C1 segment of cervical spinal cord (tissue), 14 donors: ENCODE results near the gene LCK.
"Not testable (repeated sequence)": the region's sequence is repeated elsewhere in the genome, so short reads cannot be mapped to it uniquely, and the experiment has no call there.

ENCODE experiments used
- DNase-seq, 14 donors: peaks; one replicate each; lab custom pipeline; 2025; lab: John Stamatoyannopoulos, UW

The LCK gene

DNA sequence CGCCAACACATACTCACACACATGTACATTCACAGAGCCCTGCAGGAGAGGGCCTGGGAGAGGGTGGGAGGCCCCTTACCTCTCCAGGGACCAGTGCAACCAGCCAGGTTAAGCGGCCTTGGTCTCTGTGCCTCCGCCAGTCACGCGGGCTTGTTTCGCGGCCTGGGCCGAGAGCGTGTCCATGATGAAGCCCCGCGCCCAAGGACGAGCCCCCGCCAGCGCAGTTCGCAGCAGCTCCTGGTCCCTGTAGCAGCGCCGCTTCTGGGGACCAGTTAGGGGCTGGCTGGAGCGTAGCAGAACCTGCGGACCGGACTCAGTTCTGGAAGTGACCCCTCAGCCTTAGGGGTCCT lies 11.3 kb upstream of the LCK start:
- peak in 1 of 14 donors; percentile 8 for DNase-seq

DNA sequence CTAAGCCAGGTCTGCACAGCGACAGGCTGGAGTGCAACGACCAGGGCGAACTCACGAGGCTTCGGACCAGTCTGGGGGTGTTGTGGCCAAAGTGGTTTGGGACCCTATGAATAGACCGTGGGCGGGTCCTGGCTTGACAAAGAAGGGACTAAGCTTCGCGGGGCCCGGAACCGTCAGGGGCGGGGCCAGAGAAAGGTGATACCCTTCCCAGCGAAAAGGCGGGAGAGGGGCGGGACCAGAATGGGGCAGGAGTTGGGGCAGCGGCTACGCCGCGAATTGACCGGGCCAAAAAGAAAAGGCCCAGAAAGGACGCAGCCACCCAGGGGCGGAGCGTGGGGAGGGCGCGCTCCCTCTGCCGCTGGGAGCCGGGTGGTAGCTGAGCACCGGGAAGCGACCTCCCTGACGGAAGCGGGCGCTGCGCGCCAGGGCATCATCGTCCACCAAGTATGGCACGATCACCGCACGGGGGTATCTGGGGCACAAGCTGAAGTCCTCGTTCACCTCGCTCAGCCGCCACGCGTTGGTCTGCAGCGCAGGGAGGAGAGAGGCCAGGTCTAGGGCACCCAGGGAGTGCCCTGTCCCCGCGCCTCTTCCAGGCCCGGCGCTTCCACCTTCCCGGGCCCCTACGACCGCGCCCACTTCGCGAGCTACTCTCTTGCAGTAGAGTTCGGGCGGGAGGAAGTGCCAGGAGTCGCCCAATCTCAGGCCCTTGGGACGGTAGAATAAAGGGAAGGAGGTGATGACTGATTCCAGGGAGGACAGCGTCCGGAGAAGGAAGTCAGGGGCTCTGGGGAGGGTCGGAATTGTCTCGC lies 10.7 kb upstream of the LCK start:
- DNase-seq, result peak in 12 of 14 donors; percentile 12 to 50 (median 36)

DNA sequence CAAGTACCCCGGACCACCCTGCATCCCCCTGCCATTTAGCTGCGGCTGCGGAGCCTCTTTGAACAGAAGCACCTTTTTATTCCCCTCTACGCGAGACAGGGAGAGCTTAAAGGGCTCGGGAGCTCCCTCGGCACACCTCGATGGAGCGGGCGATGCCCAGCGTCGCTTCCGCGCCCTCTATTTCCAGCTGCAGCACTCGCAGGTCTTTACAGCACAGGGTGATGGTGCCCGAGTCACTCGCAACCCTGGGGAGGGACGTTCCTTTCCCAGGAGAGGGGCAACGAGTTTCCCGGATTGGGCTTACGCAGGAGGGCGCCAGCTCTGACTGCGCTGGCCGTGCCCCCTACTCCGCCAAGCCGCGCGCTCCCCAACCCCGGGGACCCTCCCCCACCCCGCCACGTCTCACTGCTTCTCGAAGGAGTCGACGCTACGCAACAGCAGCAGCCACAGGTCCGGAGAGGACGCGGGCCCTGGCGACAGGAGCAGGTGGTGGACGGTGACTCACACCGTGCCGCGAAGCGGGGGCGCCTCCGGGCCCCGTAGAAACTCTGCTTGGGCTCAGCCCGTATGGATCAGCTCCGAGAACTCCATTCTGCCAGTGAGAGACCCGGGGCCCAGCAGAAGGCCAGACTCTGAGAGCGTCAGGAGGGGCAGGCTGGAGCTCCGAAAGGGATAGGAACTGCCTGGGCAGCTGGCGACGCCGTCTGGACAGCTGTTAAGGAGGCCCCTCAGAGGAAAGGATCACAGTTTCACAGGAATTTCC lies 9.9 kb upstream of the LCK start:
- peak in 10 of 14 donors; percentile 5 to 55 (median 43) for DNase-seq

DNA sequence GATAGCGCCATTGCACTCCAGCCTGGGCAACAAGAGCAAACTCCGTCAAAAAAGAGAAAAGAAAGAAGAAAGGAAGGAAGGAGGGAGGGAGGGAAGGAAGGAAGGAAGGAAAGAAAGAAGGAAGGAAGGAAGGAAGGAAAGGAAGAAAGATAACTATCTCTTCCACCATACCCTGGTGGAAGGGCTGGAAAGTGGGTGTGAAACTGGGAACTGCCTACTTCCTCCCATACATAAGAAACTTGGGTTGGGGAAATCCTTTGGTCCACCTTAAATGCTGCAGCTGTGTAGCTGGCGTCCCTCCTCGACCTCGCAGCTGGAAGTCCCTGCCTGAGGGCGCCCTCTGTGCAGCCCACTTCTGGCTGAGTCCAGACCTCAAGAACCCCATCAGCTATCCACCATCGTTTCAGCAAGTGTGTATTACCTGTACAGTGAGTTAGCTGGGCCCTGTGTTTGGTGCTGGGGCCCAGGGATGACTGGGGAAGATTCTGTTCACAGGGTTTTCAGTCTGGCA lies 8.7 kb upstream of the LCK start:
- peak in 9 of 14 donors; percentile 1 to 42 (median 15) for DNase-seq

DNA sequence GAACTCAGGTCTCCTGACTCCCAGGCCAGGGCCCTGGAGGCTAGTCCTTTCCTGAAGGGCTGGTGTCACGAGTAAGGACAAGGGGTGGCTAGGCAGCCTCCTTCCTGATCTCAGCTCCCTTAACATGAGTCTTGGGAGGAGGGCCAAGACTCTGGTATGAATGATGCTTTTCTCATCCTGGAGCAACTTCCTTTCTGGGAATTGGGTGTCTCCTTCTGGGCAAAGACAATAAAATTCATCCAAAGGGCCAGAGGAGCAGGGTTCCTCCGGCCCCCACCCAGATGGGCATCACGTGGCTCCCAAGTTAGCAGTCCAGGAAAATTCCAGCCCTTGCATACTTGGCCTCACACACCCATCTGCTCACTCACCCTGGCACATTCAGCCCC lies 4.2 kb upstream of the LCK start, which contains the start of gene FAM167B:
Gene FAM167B, plus strand, starts transcription at position 335 of the 386 bp plus-strand sequence. CDS start 200 bp downstream, outside the sequence.
- DNase-seq, result no peak

DNA sequence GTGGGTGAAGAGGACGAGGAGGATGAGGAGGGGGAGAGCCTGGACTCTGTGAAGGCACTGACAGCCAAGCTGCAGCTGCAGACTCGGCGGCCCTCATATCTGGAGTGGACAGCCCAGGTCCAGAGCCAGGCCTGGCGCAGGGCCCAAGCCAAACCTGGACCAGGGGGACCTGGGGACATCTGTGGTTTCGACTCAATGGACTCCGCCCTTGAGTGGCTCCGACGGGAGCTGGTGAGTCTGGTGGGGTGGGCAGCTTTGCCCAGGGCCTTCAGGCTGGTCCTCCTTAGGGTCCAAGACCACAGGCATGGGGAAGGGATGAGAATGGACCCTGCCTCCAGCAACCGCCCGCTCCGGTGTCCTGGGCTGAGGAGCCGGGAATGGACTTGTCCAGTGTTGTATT lies 3.6 kb upstream of the LCK start:
- DNase-seq, result no peak

DNA sequence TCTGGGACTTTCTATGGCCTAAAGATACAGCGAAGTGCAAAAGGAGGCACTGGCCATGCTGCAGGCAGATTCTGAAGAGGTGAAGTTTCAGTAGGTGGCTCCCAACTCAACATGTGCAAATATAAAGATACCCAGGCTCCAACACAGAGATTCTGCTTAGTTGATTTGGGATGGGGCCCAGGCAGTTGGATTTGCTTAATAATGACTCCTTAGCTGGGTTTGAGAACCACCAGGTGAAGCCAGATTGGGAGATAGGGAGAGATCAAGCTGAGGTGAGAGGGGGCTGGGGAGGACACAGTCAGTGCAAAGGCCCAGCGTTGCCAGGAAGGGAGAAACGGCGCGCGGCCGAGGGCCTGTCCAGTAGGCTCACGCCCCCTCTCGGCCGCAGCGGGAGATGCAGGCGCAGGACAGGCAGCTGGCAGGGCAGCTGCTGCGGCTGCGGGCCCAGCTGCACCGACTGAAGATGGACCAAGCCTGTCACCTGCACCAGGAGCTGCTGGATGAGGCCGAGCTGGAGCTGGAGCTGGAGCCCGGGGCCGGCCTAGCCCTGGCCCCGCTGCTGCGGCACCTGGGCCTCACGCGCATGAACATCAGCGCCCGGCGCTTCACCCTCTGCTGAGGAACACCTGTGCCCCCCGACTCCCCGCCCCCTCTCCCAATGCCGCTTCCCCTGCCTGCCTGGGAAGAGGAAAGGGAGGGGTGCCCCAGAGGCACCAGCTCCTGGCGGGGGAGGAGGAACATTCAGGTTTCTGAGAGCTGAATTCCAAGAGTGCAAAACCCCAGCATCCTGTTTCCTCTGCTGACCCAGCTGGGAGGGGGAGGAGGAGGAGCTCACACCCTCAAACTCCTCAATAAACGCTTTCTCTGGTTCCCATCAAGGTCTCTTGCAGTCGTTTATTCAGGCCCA lies 2.8 kb upstream of the LCK start:
- DNase-seq, result peak in 4 of 14 donors; percentile 6 to 42 (median 14)

DNA sequence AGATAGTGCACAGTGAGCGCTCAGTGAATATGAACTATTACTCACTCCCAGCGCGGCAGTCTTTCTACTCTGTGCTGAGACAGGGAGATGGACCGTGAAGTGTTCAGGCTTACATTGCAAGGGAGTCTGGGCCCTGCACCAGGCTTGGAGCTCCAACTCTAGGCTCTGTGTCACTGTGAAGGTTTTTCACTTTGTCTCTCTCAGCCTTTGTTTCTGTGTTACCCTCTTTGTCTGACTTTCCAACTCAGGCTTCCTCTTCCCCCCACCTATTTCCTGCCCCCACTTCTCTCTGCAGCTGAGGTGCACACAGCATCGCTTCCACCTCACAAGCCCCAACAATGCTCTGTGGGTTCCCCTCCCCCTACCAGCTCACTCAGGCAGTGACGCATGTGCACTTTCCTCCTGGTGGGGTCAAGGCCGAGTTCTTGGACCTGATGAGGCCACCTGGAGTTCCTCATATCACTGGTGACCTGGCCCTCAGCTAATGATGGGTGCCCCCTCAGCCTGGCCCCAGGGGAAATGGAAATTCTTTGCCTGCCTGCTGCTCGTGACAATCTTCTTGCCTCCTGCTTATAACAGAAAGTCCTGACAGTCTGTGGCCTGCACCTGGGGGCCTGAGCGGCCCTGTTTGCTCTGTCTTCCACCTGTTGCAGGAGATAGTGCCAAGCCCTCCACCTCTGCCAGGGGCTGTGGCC lies 1.1 kb upstream of the LCK start:
- DNase-seq, result no peak

DNA sequence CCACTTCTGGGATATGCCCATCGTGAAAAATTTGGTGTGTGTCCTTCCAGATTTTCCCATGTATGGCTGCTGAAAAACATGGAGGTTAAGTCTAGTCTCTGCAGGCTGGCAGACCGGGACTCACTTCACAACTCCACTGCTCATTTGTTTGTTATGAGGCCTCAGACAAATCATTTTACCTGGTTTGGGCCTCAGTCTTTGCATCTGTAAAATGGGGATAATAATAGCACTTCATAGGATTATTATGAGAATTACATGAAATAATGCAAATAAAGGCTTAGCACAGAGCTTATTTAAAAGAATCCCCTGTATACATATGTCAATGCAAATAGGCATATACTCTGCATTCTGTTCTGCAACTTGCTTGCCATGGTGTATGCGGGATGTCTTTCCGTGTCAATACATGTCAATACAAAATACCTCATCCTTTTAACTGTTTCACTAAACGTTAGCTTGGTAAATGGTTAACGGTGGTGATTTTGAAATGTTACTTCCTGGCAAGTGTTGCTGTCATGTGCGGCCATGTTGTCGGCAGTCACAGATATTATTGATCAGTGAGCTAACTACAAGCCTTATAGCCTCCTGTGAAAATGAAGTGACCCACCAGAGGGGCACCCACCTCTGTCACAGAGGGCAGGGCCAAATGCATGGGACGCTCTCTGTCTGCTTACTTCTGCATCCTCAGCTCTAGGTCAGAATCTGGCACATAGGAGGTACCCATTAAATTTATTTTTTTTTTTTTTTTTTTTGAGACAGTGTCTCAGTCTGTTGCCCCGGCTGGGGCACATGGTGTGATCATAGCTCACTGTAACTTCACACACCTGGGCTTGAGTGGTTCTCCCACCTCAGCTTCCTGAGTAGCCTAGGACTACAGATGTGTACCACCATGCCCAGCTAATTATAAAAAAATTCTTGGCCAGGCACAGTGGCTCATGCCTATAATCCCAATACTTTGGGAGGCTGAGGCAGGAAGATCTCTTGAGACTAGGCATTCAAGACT lies 4.3 kb downstream of the LCK start:
- DNase-seq, result no peak

DNA sequence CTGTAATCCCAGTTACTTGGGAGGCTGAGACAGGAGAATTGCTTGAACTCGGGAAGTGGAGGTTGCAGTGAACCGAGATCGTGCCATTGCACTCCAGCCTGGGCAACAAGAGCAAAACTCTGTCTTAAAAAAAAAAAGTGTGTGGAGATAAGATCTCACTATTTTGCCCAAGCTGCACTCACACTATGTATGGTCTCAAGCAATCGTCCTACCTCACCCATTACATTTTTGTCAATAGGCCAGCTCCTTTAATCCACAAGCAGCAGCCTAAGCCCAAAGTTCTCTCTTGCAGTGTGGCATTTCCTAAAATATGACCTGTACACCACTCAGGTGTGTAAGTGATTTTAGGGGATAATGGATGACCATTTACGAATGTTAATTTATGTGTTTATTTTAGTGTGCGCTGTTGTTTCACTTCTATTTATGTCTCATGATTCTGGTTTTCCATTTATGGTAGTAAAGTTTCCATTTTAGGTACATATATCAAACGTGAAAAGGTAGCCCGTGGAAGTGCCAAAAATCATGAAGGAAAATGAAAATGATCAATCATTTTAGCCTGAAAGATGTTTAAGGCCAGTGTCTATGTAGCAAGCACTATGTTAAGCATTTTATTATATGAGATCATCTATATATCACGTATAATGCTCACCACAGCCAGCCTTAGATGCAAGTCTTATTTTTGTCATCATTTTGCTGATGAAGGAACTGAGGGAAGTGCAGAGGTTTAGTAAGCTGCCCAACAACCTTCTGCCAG lies 5.6 kb downstream of the LCK start:
- no peak for DNase-seq

DNA sequence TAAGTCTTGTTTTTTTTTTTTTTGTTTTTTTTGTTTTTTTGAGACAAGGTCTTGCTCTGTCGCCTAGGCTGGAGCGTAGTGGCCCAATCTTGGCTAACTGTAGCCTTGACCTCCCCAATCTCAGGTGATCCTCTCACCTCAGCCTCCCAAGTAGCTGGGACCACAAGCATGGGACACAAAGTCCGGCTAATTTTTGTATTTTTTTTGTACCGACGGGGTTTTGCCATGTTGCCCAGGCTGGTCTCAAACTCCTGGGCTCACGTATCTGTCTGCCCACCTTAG lies 6.1 kb downstream of the LCK start:
- DNase-seq, result no peak

DNA sequence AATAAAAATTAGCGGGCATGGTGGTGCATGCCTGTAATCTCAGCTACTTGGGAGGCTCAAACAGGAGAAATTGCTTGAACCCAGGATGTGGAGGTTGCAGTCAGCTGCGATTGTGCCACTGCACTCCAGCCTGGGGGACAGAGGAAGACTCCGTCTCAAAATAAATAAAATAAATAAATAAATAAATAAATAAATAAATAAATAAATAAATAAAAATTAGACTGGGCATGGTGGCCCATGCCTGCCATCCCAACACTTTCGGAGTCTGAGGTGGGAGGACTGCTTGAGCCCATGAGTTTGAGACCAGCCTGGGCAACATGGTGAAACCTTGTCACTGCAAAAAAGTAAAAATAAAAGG lies 12.2 kb downstream of the LCK start:
- DNase-seq, result not testable (repeated sequence)

DNA sequence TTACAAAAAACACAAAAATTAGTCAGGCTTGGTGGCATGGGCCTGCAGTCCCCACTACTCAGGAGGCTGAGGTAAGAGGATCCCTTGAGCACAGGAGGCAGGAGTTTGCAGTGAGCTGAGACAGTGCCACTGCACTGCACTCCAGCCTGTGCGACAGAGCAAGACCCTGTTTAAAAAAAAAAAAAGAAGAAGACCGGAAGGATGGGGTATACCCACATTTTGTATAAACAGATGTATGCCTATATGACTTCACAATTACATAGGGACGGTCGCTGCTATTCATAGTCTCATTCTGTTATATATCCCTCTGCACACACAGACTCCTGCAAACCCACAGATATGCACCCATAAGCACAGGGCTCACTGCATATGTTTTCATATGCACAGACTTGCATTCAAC lies 12.7 kb downstream of the LCK start:
- no peak for DNase-seq

DNA sequence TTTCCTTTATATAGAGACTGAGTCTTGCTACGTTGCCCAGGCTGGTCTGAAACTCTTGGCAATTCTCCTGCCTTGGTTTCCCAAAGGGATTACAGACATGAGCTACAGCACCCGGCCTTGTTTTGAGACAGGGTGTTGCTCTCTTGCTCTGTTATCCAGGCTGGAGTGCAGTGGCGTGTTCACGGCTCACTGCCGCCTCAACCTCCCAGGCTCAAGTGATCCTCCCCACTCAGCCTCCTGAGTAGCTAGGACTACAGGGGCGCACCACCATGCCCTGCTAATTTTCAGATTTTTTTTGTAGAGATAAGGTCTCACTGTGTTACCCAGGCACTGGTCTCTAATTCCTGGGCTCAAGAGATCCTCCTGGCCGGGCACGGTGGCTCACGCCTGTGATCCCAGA lies 14.8 kb downstream of the LCK start:
- DNase-seq, result no peak

DNA sequence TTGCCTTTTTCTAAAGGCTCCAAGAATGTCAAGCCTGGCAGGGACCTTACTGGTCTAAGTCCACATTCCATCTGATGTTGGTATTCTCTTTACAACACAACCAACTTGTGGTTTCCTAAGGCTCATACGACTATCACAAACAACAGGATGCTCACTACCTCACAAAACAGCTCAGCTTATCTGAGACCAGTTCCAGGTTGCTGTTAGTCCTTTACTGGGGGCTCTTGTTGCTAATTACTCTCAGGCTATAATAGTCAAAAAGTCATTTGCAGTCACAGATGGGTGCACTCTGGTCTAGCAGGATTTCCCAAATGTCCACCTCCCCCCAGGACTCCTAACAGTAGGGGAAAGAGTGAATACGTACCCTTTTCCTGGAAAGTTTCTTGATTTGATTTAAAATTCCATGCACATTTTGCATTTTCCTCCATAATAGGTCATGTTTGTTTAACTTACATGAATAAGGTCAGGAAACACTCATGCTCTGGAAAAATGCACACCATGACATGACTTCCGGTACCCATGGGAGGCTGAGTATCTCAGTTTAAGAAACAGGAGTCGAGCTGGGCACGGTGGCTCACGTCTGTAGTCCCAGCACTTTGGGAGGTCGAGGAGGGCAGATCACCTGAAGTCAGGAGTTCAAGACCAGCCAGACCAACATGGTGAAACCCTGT lies 16.0 kb downstream of the LCK start:
- DNase-seq, result no peak

DNA sequence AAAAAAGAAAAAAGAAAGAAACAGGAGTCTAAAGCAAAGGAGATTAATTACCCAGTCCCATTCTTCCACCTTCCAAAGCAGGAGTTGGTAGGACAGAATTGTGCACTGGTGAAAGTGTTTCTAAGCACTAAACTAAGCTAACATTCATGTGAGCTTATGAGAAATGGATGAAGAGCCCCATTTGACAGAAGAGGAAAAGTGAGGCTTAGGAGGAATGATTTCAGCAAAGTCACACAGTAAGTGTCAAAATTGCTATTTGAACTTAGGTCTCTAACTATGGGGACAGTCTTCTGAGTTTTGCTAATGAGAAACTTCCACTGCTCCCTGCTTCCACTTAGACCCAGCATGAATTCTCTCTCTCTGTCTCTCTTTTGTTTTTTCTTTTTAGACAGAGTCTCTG lies 18.7 kb downstream of the LCK start:
- no peak for DNase-seq

DNA sequence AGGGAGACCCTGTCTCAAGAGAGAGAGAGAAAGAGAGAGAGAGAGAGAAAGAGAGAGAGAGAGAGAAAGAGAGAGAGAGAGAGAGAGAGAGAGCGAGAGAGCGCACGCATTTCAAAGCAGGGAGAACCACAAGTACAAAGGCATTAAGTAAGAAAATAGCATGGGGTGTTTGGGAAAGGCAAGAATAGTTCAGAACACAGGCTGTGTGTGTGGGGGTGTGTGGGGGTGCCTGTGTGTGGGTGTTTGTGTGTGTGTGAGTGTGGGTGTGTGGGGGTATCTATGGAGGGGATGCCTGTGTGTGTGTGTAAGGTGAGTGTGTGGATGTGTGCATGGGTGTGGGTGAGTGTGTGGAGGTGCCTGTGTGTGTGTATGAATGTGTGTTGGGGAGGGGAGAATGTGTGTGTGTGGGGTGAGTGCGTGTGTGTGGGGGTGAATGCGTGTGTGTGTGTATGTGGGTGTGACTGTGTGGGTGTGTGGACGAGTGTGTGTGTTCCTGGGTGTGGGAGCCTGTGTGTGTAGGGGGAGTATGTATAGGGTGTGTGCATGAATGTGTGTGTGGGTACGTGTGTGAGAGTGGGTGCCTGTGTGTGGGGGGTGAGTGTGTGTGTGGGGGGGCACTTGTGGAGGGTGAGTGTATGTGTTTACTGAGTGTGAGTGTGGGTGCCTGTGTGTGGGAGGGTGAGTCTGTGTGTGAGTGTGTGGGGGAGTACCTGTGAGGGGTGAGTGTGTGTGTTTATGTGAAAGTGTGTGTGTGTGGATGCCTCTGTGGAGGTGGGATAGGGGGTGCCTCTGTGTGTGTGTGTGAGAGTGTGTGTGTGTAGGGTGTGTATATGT lies 21.7 kb downstream of the LCK start:
- DNase-seq, result no peak
